Endothelial cell (in vitro differentiated cells): ENCODE data around the gene RNASEH2A. TPM values are rescaled to one million over a fixed set of nuclear protein-coding genes. Genes with fewer than 3 reads are reported as not detected.
A peak's percentile ranks its signal among the peaks of the same experiment; 100 is the strongest.
"Not testable (repeated sequence)": the region's sequence is repeated elsewhere in the genome, so short reads cannot be mapped to it uniquely, and the experiment has no call there.

Experiments
- DNase-seq: peaks from one replicate; pipeline ENCODE4 v3.0.0; 2021; ENCODE audit warnings: low spot score
- H3K27ac Mint-ChIP-seq: one replicate; pipeline ENCODE4 v1.8.0; 2021; ENCODE audit warnings: mixed read lengths, inconsistent platforms; ENCODE audit not compliant: unreplicated experiment
- H3K27me3 Mint-ChIP-seq: one replicate; pipeline ENCODE4 v1.8.0; 2021; ENCODE audit warnings: mild to moderate bottlenecking, moderate library complexity, mixed read lengths, inconsistent platforms; ENCODE audit not compliant: unreplicated experiment
- H3K36me3 Mint-ChIP-seq: one replicate; pipeline ENCODE4 v1.8.0; 2021; ENCODE audit warnings: mild to moderate bottlenecking, low read depth, mixed read lengths, inconsistent platforms; ENCODE audit not compliant: unreplicated experiment
- H3K4me1 Mint-ChIP-seq: one replicate; pipeline ENCODE4 v1.8.0; 2021; ENCODE audit warnings: mild to moderate bottlenecking, mixed read lengths, inconsistent platforms; ENCODE audit not compliant: unreplicated experiment
- H3K4me3 Mint-ChIP-seq: one replicate; pipeline ENCODE4 v1.8.0; 2021; ENCODE audit warnings: mild to moderate bottlenecking, mixed read lengths, inconsistent platforms; ENCODE audit not compliant: unreplicated experiment
- H3K9me3 Mint-ChIP-seq: one replicate; pipeline ENCODE4 v1.8.0; 2021; ENCODE audit warnings: mixed read lengths, inconsistent platforms; ENCODE audit not compliant: unreplicated experiment
- total RNA-seq: library from RNA; stranded (reverse); fragmentation: NEBNext Ultra II Directional; extraction: Animal tissue kit (Norgen Biotek cat#: 25700); gene quantifications from one replicate; pipeline ENCODE4 v1.2.1, GENCODE V29; 2021; ENCODE audit not compliant: unreplicated experiment
- TF ChIP-seq, protein P1 (sequence below): fragments of 200-600 bp; sonication (generic); IDR thresholded peaks from one replicate; pipeline ENCODE4 v1.5.0; 2021; ENCODE audit warnings: antibody characterized with exemption; ENCODE audit not compliant: unreplicated experiment

Gene RNASEH2A
- total RNA-seq, 1 donor from 2014 or later, result 26.9 TPM

DNA sequence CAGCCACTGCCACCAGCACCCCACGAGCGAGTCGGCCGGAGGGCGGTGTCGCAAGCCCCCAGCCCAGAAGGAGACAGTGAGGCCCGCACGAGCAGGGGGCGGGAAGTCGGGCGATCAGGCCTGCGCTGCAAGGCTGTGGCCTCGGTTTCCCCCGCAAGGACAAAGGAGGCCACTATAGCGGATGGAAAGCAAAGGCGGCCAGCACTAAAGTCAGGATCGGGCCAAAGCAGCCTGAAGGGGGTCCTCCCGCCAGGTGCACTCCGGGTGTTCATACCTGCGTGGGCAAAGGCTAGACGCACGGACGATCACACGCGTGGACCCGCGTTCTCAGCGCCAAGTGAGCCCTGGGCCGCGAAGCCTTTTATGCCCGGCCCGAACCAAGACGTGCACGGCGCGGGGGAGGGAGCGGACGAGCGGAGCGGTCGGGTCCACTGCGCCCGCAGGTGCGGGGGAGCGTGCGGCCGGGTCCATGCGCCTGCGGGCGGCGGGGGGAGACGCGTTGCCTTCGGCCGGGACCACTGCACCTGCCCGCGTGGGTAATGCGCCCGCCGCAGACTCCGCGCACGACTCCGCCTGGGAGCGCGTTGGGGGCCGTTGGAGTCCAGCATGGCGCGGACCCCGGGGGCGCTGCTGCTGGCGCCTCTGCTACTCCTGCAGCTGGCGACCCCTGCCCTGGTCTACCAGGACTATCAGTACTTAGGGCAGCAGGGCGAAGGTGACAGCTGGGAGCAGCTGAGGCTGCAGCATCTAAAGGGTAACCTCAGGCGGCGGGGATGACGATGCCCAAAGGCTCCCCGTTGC lies 4.7 kb upstream of the RNASEH2A start, which contains the start of the genes PRDX2 and THSD8:
Gene PRDX2 (minus strand): TSS at position 335 of the 801 bp plus-strand sequence. CDS start 539 bp downstream, outside the sequence.
Gene THSD8 (plus strand): TSS at position 604 of the 801 bp plus-strand sequence. CDS start 3 bp downstream, at position 607.
- Mint-ChIP-seq H3K9me3 (no peaks in the 10 kb centered on the region), H3K4me3 (peak within 1 kb of the TSS; percentile 92), H3K36me3 (peaks cover 3% of the 10 kb centered on the region), H3K27me3 (peaks cover 16% of the 10 kb centered on the region), H3K4me1 (peaks cover 12% of the 10 kb centered on the region), H3K27ac (peak within 1 kb of the TSS; percentile 4)
- peak; percentile 69 for DNase-seq
- TF ChIP-seq, protein P1, sequence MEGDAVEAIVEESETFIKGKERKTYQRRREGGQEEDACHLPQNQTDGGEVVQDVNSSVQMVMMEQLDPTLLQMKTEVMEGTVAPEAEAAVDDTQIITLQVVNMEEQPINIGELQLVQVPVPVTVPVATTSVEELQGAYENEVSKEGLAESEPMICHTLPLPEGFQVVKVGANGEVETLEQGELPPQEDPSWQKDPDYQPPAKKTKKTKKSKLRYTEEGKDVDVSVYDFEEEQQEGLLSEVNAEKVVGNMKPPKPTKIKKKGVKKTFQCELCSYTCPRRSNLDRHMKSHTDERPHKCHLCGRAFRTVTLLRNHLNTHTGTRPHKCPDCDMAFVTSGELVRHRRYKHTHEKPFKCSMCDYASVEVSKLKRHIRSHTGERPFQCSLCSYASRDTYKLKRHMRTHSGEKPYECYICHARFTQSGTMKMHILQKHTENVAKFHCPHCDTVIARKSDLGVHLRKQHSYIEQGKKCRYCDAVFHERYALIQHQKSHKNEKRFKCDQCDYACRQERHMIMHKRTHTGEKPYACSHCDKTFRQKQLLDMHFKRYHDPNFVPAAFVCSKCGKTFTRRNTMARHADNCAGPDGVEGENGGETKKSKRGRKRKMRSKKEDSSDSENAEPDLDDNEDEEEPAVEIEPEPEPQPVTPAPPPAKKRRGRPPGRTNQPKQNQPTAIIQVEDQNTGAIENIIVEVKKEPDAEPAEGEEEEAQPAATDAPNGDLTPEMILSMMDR, result no peak

DNA sequence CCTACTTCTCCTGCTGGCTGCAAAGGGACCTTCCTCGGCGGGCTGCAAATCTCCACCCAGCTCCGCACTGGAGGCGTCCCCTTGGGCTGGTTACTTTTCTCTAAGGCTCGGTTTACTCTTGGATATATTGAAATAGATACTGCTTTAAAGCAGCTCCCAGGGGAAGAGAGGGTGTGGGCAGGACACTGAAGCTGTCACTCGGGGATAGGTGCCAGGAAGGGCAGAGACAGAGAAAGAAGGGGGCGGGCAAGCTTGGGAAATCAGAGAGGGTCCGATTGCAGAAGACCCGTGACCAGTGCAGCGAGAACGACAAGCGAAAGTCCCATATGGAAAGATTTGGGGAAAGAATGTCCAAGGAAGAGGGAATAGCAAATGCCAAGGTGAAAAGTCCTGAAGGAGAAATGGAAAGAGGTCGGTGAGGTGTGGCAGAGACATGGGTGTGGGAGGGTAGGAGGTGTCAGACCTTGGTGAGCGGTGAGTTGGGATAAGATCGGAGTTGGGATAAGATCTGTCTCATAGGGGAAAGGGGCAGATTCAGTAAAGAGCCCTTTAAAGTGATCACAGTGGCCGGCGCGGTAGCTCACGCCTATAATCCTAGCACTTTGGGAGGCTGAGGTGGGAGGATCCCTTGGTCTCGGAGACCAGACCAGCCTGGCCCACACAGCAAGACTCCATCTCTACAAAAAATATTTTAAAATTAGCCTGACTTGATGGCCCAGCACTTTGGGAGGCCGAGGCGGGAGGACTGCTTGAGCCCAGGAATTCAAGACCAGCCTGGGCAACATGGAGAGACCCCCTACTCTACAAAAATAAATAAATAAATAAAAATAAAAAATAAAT lies 3.9 kb upstream of the RNASEH2A start:
- Mint-ChIP-seq H3K4me3 (peak overlapping the region; percentile 84), H3K27ac (peak overlapping the region; percentile 4)

DNA sequence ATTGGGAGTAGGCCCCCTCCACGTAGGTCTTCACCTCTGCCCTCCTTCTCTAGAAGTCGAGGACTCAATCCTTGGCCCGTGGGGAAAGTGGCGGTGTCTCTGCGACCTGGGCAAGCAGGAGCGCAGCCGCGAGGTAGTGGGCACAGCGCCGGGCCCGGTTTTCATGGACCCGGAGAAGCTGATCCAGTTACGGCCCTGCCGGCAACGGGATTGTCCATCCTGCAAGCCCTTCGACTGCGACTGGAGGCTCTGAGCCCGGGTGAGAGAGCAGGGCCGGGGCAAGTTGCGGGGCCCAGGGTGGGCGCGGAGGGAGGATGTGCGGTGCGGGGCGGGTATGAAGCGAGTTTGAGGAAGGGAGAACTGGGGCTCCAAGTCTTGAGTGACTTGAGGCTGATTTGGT lies 2.3 kb upstream of the RNASEH2A start:
- peaks cover 19% of the 10 kb centered on the region for H3K4me1 Mint-ChIP-seq
- peaks cover 8% of the 10 kb centered on the region for H3K36me3 Mint-ChIP-seq
- TF ChIP-seq, protein P1, result no peak
- H3K9me3 Mint-ChIP-seq, result peaks cover 4% of the 10 kb centered on the region
- no peak overlapping the region for H3K4me3 Mint-ChIP-seq
- DNase-seq, result no peak
- H3K27ac Mint-ChIP-seq, result no peak overlapping the region
- H3K27me3 Mint-ChIP-seq, result peaks cover 16% of the 10 kb centered on the region

More for the DNA sequence above, 3.9 kb upstream of the RNASEH2A start:
- Mint-ChIP-seq H3K4me1 (peaks cover 16% of the 10 kb centered on the region), H3K36me3 (peaks cover 3% of the 10 kb centered on the region), H3K9me3 (no peaks in the 10 kb centered on the region), H3K27me3 (peaks cover 16% of the 10 kb centered on the region)
- DNase-seq, result no peak
- TF ChIP-seq, protein P1, result no peak

DNA sequence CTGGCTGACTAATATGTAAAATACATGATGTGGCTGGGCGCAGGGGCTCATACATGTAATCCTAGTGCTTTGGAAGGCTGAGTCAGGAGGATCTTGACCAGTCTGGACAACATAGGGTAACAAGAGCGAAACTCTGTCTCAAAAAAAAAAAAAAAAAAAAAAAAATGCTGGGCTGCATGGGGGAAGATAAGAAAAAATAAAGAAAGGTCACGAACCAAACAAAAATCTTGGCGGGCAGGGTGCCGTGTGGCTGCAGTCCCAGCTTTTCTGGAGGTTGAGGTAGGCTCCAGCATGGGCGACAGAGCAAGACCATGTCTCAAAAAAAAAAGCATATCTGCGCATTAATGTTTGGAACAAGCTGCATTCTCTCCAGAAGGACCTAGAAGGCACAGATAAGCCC lies 8.7 kb downstream of the RNASEH2A start:
- no peaks in the 10 kb centered on the region for H3K9me3 Mint-ChIP-seq
- TF ChIP-seq, protein P1, result no peak
- no peak overlapping the region for H3K27ac Mint-ChIP-seq
- no peaks in the 10 kb centered on the region for H3K4me1 Mint-ChIP-seq
- H3K36me3 Mint-ChIP-seq, result peaks cover 6% of the 10 kb centered on the region
- H3K4me3 Mint-ChIP-seq, result no peak overlapping the region
- DNase-seq, result no peak
- peaks cover 4% of the 10 kb centered on the region for H3K27me3 Mint-ChIP-seq

DNA sequence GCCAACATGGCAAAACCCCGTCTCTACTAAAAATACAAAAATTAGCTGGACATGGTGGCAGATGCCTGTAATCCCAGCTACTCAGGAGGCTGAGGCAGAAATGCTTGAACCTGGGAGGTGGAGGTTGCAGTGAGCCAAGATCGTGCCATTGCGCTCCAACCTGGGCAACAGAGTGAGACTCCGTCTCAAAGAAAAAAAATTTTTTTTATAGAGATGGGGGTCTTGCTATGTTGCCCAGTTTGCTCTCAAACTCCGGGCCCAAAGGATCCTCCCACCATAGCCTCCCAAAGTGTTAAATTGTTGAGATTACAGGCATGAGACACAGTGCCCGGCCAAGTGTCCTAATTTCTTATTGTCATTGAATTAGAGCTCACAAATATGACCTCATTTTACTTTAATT lies 10.8 kb downstream of the RNASEH2A start:
- not testable (repeated sequence) for DNase-seq, H3K4me1 Mint-ChIP-seq, H3K36me3 Mint-ChIP-seq, H3K27me3 Mint-ChIP-seq, H3K4me3 Mint-ChIP-seq, H3K9me3 Mint-ChIP-seq
- peak overlapping the region; percentile 16 for H3K27ac Mint-ChIP-seq

DNA sequence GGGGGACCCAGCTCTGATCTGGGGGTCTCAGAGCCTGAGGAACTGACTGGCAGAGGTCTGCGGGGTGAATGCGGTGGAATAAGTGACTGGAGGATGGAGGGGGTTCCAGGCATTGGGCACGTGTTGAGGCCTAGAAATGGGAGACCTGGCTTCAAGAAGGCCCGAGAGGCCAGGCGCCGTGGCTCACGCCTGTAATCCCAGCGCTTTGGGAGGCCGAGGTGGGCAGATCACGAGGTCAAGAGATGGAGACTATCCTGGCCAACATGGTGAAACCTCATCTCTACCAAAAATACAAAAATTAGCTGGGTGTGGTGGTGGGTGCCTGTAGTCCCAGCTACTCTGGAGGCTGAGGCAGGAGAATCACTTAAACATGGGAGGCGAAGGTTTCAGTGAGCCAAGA lies 11.4 kb downstream of the RNASEH2A start:
- H3K9me3 Mint-ChIP-seq, H3K27me3 Mint-ChIP-seq, H3K27ac Mint-ChIP-seq, DNase-seq, H3K36me3 Mint-ChIP-seq, H3K4me3 Mint-ChIP-seq, H3K4me1 Mint-ChIP-seq: not testable (repeated sequence)
